Endometrium (tissue), 2 donors: ENCODE measurements around the gene KCNQ4.

ENCODE experiments used
- FAIRE-seq: peaks from 2 replicates; lab custom pipeline; 2012; peaks lifted over from hg19 to GRCh38; lab: Jason Lieb, UNC
- donor health status: control.
- donor health status: control.

KCNQ4 gene

GRCh38 chr1:40840526-40841323 is 57.1 kb downstream of the KCNQ4 start:
- FAIRE-seq: no peak

GRCh38 chr1:40841602-40842001 is 58.0 kb downstream of the KCNQ4 start:
- no peak for FAIRE-seq

- no peak for FAIRE-seq
These were observed 58.6 kb downstream of the KCNQ4 start for GRCh38 chr1:40842207-40842606.

GRCh38 chr1:40842691-40843090 is 59.1 kb downstream of the KCNQ4 start:
- no peak for FAIRE-seq

- no peak for FAIRE-seq
These were observed 60.5 kb downstream of the KCNQ4 start for GRCh38 chr1:40844079-40844478.

GRCh38 chr1:40844887-40845878 is 61.6 kb downstream of the KCNQ4 start:
- FAIRE-seq: no peak

GRCh38 chr1:40845895-40846294 is 62.3 kb downstream of the KCNQ4 start:
- no peak for FAIRE-seq

- no peak for FAIRE-seq
These were observed 63.6 kb downstream of the KCNQ4 start for GRCh38 chr1:40847023-40847745.

GRCh38 chr1:40848530-40849189 is 65.1 kb downstream of the KCNQ4 start:
- FAIRE-seq: no peak

GRCh38 chr1:40849801-40850592 is 66.4 kb downstream of the KCNQ4 start:
- FAIRE-seq: no peak

GRCh38 chr1:40851643-40852042 is 68.1 kb downstream of the KCNQ4 start:
- no peak for FAIRE-seq

- no peak for FAIRE-seq
These were observed 69.7 kb downstream of the KCNQ4 start for GRCh38 chr1:40853113-40853884.

- no peak for FAIRE-seq
These were observed 70.2 kb downstream of the KCNQ4 start for GRCh38 chr1:40853885-40854170.

GRCh38 chr1:40855513-40855912 is 71.9 kb downstream of the KCNQ4 start:
- FAIRE-seq: no peak

- no peak for FAIRE-seq
These were observed 72.5 kb downstream of the KCNQ4 start for GRCh38 chr1:40856116-40856515.

- no peak for FAIRE-seq
These were observed 73.2 kb downstream of the KCNQ4 start for GRCh38 chr1:40856656-40857302.

GRCh38 chr1:40857737-40858136 is 74.2 kb downstream of the KCNQ4 start:
- FAIRE-seq: no peak

GRCh38 chr1:40858856-40859416 is 75.3 kb downstream of the KCNQ4 start:
- FAIRE-seq: no peak

- no peak for FAIRE-seq
These were observed 77.2 kb downstream of the KCNQ4 start for GRCh38 chr1:40860706-40861223.
